Transverse colon (tissue), 4 donors: Measurements from ENCODE around the gene IGSF22. TPM values are rescaled to one million over a fixed set of nuclear protein-coding genes. Genes with fewer than 3 reads are reported as not detected.

ENCODE experiments used
- DNase-seq: peaks from one replicate; pipeline ENCODE4 v3.0.0-alpha.2; 2019
- H3K27ac ChIP-seq, 4 donors: fragments of 200-600 bp; sonication (generic); 2 replicates each; pipeline ENCODE4 v1.5.1; 2016 to 2018; ENCODE audit warnings: inconsistent platforms in 4 of 4
- H3K27me3 ChIP-seq: fragments of 200-600 bp; sonication (generic); 2 replicates; pipeline ENCODE4 v1.5.1; 2017; ENCODE audit warnings: inconsistent platforms
- H3K36me3 ChIP-seq, 4 donors: fragments of 200-600 bp; sonication (generic); 2 replicates each; pipeline ENCODE4 v1.5.1; 2017 to 2019; ENCODE audit warnings: inconsistent platforms in 4 of 4
- H3K4me1 ChIP-seq, 4 donors: fragments of 200-600 bp; sonication (generic); 2 replicates each; pipeline ENCODE4 v1.5.1; 2017 to 2020; ENCODE audit warnings: inconsistent platforms in 4 of 4
- H3K4me3 ChIP-seq, 4 donors: fragments of 200-600 bp; sonication (generic); 1 replicate in 1 of 4; 2 replicates in 3 of 4; pipeline versions ENCODE4 v1.5.1 to v1.6.1; 2017 to 2019; ENCODE audit warnings: inconsistent platforms in 4 of 4
- H3K9me3 ChIP-seq, 2 donors: fragments of 200-600 bp; sonication (generic); 2 replicates each; pipeline ENCODE4 v1.5.1; 2017 to 2019; ENCODE audit warnings: inconsistent platforms in 2 of 2
- EP300 ChIP-seq: sonication (generic); formaldehyde crosslinking; IDR thresholded peaks from one replicate; pipeline ENCODE4 v1.6.1; 2017; ENCODE audit warnings: antibody characterized with exemption, low read depth
- POLR2A ChIP-seq: fragments of 450-650 bp; IDR thresholded peaks from one replicate; pipeline ENCODE4 v1.6.1; 2016; ENCODE audit warnings: antibody characterized with exemption, mild to moderate bottlenecking, moderate library complexity
- POLR2AphosphoS5 ChIP-seq, 3 donors: sonication (generic); formaldehyde crosslinking; IDR thresholded peaks; one replicate each; pipeline ENCODE4 v1.6.1; 2016; ENCODE audit warnings: antibody characterized with exemption in 3 of 3
- WGBS, 2 donors: methylation state at CpG; one replicate each; pipeline ENCODE4 v1.1.5; 2018; ENCODE audit warnings: low coverage in 1 of 2; 5-methylcytosine and 5-hydroxymethylcytosine counted together
- in situ Hi-C, 4 donors: fragments of 200-750 bp; cut with MboI; loops; one replicate each; pipeline versions ENCODE4 v1.15.0 to v1.15.1; 2017; ENCODE audit warnings: low sequenced_read_pairs in 3 of 4, low pct_ligation_motif_present in 1 of 4, low pct_unique_long_range_greater_than_20kb in 1 of 4
- intact Hi-C: fragments of 100-400 bp; cut with DNase I; formaldehyde crosslinking; loops from one replicate; pipeline ENCODE4 v1.15.1; 2023; ENCODE audit warnings: low total_unique reads
- total RNA-seq, 4 donors: library from RNA; depleted of rRNA; stranded (reverse); fragments of >200 nt; gene quantifications; one replicate each; pipeline ENCODE4 v1.1.0, GENCODE V29; 2016
- TF ChIP-seq, protein P1 (sequence below), 5 experiments: fragments of 200-600 bp in 3 of 5; fragments of 450-650 bp in 2 of 5; sonication (generic) in 3 of 5; IDR thresholded peaks; 1 replicate in 2 of 5; 2 replicates in 3 of 5; pipeline ENCODE4 v1.5.1; 2016 to 2017; ENCODE audit warnings: antibody characterized with exemption in 5 of 5, inconsistent platforms in 3 of 5, mild to moderate bottlenecking in 2 of 5, moderate library complexity in 1 of 5

IGSF22 gene
- total RNA-seq, 4 donors from 2014 or later, result 0.16 TPM; not detected in 3

DNA sequence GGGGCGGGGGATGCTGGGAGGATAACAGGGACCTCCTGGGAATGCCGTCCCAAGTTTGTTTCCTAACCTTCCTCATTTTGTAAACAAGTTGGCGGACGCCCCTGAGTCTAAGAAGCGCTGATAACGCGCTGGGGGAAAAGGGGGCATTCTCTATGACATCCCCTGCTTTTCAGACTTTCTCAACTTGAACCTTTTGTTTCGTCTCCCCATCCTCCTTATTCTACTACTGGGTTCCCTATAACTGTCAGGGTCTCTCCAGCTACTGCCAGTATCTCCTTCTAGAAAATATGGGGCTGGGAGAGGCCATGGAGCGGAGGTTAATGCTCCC is 26.8 kb downstream of the IGSF22 start:
- in situ Hi-C loops, result no loop called here
- Histone ChIP-seq H3K36me3 (no peaks in the 10 kb centered on the region), H3K9me3 (no peaks in the 10 kb centered on the region), H3K4me3 (peak overlapping the region; percentile 48 to 97 (median 56)), H3K4me1 (peaks cover 0 to 14% (median 4%) of the 10 kb centered on the region in 4 donors), H3K27me3 (no peaks in the 10 kb centered on the region), H3K27ac (peak overlapping the region; percentile 74 to 85 (median 80))
- WGBS, 2 donors, result 14 to 50% methylated on average over 1 to 9 of the region's 9 CpGs
- TF ChIP-seq, protein P1, sequence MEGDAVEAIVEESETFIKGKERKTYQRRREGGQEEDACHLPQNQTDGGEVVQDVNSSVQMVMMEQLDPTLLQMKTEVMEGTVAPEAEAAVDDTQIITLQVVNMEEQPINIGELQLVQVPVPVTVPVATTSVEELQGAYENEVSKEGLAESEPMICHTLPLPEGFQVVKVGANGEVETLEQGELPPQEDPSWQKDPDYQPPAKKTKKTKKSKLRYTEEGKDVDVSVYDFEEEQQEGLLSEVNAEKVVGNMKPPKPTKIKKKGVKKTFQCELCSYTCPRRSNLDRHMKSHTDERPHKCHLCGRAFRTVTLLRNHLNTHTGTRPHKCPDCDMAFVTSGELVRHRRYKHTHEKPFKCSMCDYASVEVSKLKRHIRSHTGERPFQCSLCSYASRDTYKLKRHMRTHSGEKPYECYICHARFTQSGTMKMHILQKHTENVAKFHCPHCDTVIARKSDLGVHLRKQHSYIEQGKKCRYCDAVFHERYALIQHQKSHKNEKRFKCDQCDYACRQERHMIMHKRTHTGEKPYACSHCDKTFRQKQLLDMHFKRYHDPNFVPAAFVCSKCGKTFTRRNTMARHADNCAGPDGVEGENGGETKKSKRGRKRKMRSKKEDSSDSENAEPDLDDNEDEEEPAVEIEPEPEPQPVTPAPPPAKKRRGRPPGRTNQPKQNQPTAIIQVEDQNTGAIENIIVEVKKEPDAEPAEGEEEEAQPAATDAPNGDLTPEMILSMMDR (IDR thresholded peaks at IDR 0.05), result no peak
- TF ChIP-seq POLR2AphosphoS5 (IDR thresholded peaks at IDR 0.05) (no peak), EP300 (no peak), POLR2A (no peak)
- intact Hi-C loops, result no loop called here
- DNase-seq, result no peak

DNA sequence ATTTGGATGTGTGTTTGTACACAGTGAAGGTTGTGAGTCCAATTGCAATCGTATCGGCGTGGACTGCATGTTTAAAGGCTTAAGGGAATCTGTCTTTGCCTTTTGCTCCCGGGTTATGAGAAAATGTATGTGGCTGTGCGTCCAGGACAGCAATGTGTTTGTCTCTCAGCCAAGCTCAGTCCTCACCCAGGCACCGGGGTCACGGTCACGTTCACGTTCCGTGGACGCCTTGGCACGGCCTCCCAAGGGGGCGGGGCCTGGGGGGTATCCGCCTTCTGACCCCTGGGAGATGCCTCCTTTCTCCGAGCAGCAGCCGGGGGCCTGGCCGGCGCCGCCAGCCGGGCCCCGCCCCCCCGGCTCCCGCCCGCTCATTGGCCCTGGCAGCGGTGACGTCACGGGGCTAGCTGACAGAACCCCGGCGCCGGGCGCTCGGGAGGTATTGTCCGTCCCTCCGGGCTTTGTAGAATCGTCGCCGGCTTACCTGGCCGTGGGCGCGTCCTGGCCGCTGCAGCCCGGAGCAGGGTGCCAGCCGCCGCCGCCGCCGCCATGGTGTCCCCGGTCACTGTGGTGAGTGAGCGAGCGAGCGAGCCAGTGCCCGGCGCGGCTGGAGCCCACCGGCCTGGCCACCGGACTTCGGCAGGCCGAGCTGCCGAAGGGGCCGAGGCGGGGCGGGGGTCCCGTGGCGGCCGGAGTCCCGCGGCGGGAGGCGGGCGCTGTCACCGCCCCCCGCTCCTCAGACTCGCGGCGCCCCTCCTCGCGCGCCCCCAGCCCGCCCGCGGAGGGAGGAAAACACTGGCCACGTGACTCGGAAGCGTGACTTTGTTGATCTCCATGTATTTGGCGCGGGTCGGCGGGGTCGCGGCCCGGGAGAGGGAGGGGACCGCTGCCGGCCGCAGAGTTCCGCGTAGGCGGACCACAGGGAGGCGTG is 27.4 kb downstream of the IGSF22 start, which contains the start of gene TMEM86A:
Gene TMEM86A (plus strand): TSS at position 439 of the 928 bp plus-strand sequence. CDS start 108 bp downstream, at position 547.
- Histone ChIP-seq H3K27me3 (no peaks in the 10 kb centered on the region), H3K4me1 (peaks cover 0 to 14% (median 4%) of the 10 kb centered on the region in 4 donors), H3K36me3 (no peaks in the 10 kb centered on the region), H3K27ac (peak within 1 kb of the TSS; percentile 74 to 85 (median 80)), H3K4me3 (peak within 1 kb of the TSS; percentile 48 to 97 (median 56)), H3K9me3 (no peaks in the 10 kb centered on the region)
- TF ChIP-seq POLR2A, result peak; percentile 69
- TF ChIP-seq, protein P1 (IDR thresholded peaks at IDR 0.05), result no peak
- TF ChIP-seq EP300, result no peak
- peak; percentile 72 to 80 (median 74) for TF ChIP-seq POLR2AphosphoS5 (IDR thresholded peaks at IDR 0.05)
- DNase-seq, result peak; percentile 95
- intact Hi-C loops, result no loop called here
- 0 to 2% methylated on average over 4 to 49 of the region's 98 CpGs for WGBS, 2 donors
- in situ Hi-C loops, result no loop called here

GRCh38 chr11:18697576-18697975 is 28.4 kb downstream of the IGSF22 start:
- in situ Hi-C loops, result no loop called here
- intact Hi-C loops, result no loop called here
- TF ChIP-seq POLR2AphosphoS5 (IDR thresholded peaks at IDR 0.05) (no peak), POLR2A (no peak), EP300 (no peak)
- TF ChIP-seq, protein P1 (IDR thresholded peaks at IDR 0.05), result no peak
- DNase-seq, result no peak
- Histone ChIP-seq H3K36me3 (no peaks in the 10 kb centered on the region), H3K27ac (peak overlapping the region in 2 of 4 donors; percentile 79 to 85), H3K9me3 (no peaks in the 10 kb centered on the region), H3K4me1 (peaks cover 0 to 14% (median 4%) of the 10 kb centered on the region in 4 donors), H3K27me3 (no peaks in the 10 kb centered on the region), H3K4me3 (no peak overlapping the region)
- WGBS, 2 donors, result 60 to 96% methylated on average over 1 to 4 of the region's 4 CpGs

DNA sequence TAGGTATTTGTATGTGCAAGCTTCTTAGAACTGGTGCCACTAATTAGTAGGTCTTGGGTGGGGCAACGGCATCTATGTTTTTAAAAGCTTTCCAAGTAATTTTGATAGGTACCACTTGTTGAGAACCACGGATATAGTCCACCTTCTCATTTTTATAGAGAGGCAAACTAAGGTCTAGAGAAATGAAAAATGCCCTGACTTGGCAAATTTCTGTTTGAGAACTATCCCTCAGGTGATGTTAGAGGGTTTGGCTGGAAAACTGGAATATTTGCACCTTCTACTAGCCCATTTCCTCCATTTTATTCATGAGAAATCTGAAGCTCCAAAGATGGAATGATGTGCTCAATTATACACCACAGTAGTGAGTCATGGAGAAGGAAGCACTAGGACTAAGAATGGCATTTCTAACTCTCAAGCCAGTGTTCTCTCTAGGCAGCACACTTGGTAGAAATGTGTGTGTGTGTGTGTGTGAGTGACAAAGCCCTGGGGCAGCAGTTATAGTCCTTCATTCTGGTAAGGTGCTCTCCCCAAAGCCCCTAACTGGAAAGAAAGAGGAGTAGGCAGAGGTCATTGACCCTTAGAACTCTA is 29.3 kb downstream of the IGSF22 start:
- no peaks in the 10 kb centered on the region for H3K9me3 ChIP-seq
- in situ Hi-C loops, result no loop called here
- no peaks in the 10 kb centered on the region for H3K36me3 ChIP-seq
- H3K4me3 ChIP-seq, result no peak overlapping the region
- H3K27ac ChIP-seq, result no peak overlapping the region
- WGBS, 2 donors, result 83 to 86% methylated on average over 2 of the region's 2 CpGs
- intact Hi-C loops, result no loop called here
- TF ChIP-seq POLR2A (no peak), EP300 (no peak), POLR2AphosphoS5 (IDR thresholded peaks at IDR 0.05) (no peak)
- TF ChIP-seq, protein P1 (IDR thresholded peaks at IDR 0.05), result no peak
- peaks cover 0 to 14% (median 4%) of the 10 kb centered on the region in 4 donors for H3K4me1 ChIP-seq
- no peak for DNase-seq
- no peaks in the 10 kb centered on the region for H3K27me3 ChIP-seq
